SH-SY5Y (cell line): ENCODE results near the gene TAF6.

Experiments used
- GATA2 ChIP-seq: IDR thresholded peaks from 2 replicates; pipeline ENCODE4 v1.6.1; 2011; ENCODE audit warnings: mild to moderate bottlenecking, low read depth, low read length
- GATA3 ChIP-seq: IDR thresholded peaks from 2 replicates; pipeline ENCODE4 v1.6.1; 2011; ENCODE audit warnings: low read depth, mild to moderate bottlenecking, low read length, moderate library complexity

GRCh38 chr7:100107890-100108289, 11.3 kb downstream of the TAF6 start:
- TF ChIP-seq GATA3: no peak
- TF ChIP-seq GATA2: no peak
